BJ (cell line): ENCODE measurements around the gene GPR18. TPM values are rescaled to one million over a fixed set of nuclear protein-coding genes. Genes with fewer than 3 reads are reported as not detected.

ENCODE experiments used
- CTCF ChIA-PET: fragments of 350-600 bp; formaldehyde crosslinking; extraction: SDS; loops from one replicate; lab custom pipeline; 2021; ENCODE audit warnings: antibody characterized with exemption, inconsistent platforms; lab: Yijun Ruan, JAX
- POLR2A ChIA-PET: fragments of 300-600 bp; sonication (Branson Sonifier 250); formaldehyde crosslinking; extraction: SDS; loops from one replicate; lab custom pipeline; 2021; ENCODE audit warnings: antibody characterized with exemption; lab: Charles Lee
- DNase-seq: peaks from one replicate; pipeline ENCODE4 v3.0.0-alpha.2; 2011; ENCODE audit warnings: low read depth
- H3K27me3 ChIP-seq: 2 replicates; pipeline ENCODE4 v1.6.0; 2011; ENCODE audit warnings: low read length; ENCODE audit not compliant: control insufficient read depth, insufficient read depth
- H3K36me3 ChIP-seq: 2 replicates; pipeline ENCODE4 v1.5.1; 2011; ENCODE audit warnings: low read length; ENCODE audit not compliant: control insufficient read depth, insufficient read depth
- H3K4me3 ChIP-seq: 2 replicates; pipeline ENCODE4 v1.5.1; 2011; ENCODE audit warnings: low read depth, mild to moderate bottlenecking, control low read depth, low read length
- CTCF ChIP-seq: IDR thresholded peaks from 2 replicates; pipeline ENCODE4 v1.5.1; 2011; ENCODE audit warnings: low read depth, mild to moderate bottlenecking, control low read depth, inconsistent platforms, low read length, moderate library complexity; ENCODE audit not compliant: insufficient read depth
- polyA plus RNA-seq: library from polyadenylated mRNA; depleted of rRNA; stranded (reverse); fragments of >200 nt; gene quantifications from 2 replicates; pipeline ENCODE4 v1.2.3, GENCODE V29; 2011

The GPR18 gene
- polyA plus RNA-seq, 1 experiment: not detected

GRCh38 chr13:99290894-99291293 lies 32.7 kb upstream of the GPR18 start:
- no peak for DNase-seq
- H3K36me3 ChIP-seq: no peaks in the 10 kb centered on the region; the same call in 1 of the 2 replicates
- ChIA-PET CTCF (no interaction called here), POLR2A (no interaction called here)
- H3K27me3 ChIP-seq: no peaks in the 10 kb centered on the region
- no peak overlapping the region for H3K4me3 ChIP-seq
- no peak for TF ChIP-seq CTCF

DNA sequence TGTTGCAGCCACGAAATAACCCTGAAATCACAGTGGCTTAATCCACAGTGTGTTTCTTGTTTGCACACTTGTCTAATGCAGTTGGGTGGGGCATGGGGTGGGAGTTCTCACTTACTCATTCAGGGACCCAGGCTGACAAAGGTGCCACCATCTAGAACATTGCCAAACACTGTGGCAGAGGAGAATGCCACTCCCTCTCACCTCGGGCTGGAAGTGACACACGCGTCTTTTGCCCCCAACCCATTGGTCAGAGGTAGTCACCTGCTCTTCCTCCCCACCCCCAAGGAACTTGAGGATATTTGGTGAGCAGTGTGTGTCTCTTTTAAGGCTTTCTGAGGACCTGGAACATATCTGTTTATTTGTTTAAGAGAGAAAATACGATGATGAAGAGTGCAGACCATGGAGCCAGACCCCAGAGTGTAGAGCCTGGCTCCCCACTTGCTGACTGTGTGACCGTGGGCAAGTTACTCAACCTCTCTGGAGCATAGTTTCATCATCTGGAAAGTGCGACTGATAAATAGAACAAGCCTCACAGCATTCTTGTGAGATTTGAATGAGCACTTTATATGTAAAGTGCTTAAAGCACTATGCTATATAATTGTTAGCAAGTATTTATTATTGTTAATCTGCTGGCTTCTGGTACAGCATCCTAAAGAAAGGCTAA lies 31.6 kb upstream of the GPR18 start:
- DNase-seq: no peak
- CTCF ChIA-PET: no interaction called here
- no peak for TF ChIP-seq CTCF
- POLR2A ChIA-PET: no interaction called here
- Histone ChIP-seq H3K36me3 (no peaks in the 10 kb centered on the region; the same call in 1 of the 2 replicates), H3K27me3 (no peaks in the 10 kb centered on the region), H3K4me3 (no peak overlapping the region)

DNA sequence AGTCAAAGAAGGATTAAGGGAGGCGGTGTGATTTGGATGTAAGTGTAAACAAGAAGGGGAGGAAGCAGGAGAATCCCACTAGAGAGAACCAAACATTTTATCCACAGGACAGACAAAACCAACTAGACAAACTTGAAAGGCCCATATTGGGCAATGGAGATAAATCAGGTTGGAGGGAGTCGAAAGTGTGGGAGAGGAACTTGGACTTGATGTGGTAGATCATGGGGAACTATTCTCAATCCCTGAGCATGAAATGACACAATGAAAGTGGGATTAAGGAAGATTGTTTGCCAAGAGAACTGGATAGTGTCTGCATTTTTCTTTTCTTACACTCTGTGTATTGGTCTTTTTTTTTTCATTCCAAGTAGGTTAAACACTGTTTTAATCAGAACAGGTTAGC lies 31.1 kb upstream of the GPR18 start:
- POLR2A ChIA-PET: no interaction called here
- Histone ChIP-seq H3K27me3 (no peaks in the 10 kb centered on the region), H3K4me3 (no peak overlapping the region), H3K36me3 (no peaks in the 10 kb centered on the region; the same call in 1 of the 2 replicates)
- CTCF ChIA-PET: no interaction called here
- no peak for DNase-seq
- no peak for TF ChIP-seq CTCF

DNA sequence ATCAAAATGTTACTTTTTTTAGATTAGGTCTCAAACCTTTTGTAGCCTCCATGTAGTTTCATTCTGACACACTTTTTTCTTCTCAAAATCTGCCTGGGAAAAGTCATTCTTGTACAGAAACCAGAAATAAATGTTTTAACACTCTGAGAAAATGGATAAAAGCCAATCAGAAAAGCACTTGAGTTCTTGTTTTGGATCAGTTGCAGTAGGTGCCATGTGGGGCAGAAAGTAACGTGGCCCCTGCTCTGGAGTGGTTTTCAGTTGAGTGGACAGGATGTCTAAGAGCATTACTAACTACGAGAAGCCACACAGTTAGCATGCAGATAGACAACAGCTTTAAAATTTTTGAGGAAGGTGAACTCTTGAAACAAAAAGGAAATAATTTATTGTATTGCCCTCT lies 29.9 kb upstream of the GPR18 start:
- Histone ChIP-seq H3K36me3 (no peaks in the 10 kb centered on the region; the same call in 1 of the 2 replicates), H3K4me3 (no peak overlapping the region), H3K27me3 (no peaks in the 10 kb centered on the region)
- no peak for TF ChIP-seq CTCF
- POLR2A ChIA-PET: no interaction called here
- CTCF ChIA-PET: no interaction called here
- DNase-seq: no peak

- POLR2A ChIA-PET: no interaction called here
- no peak for TF ChIP-seq CTCF
- DNase-seq: no peak
- no peaks in the 10 kb centered on the region; the same call in 1 of the 2 replicates for H3K36me3 ChIP-seq
- no peak overlapping the region for H3K4me3 ChIP-seq
- H3K27me3 ChIP-seq: no peaks in the 10 kb centered on the region
- CTCF ChIA-PET: no interaction called here
Measured at GRCh38 chr13:99287551-99287950, 29.4 kb upstream of the GPR18 start.
